Superior temporal gyrus (tissue), 1 donor: ENCODE data around the gene MAP4K5.

Experiments
- DNase-seq: peaks from one replicate; pipeline ENCODE4 v3.0.0-alpha.2; 2016; ENCODE audit errors: extremely low spot score

MAP4K5 gene

DNA sequence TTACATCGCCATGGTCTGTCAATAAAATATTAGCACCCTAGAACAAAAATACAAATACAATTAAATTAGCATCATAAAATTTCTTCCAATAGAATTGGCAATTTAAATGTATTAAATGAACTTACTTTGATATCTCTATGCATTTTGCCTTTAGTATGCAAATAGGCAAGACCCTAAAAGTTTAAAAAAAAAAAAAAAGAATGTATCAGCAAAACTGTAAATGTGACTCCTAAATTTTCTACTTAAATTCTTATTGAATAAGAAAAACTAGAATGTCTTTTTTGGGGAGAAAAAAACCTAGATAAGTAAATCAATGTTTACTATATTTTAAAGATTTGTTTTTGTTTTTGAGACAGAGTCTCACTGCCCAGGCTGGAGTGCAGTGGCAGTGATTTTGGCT, 56.2 kb downstream of the MAP4K5 start:
- no peak for DNase-seq

DNA sequence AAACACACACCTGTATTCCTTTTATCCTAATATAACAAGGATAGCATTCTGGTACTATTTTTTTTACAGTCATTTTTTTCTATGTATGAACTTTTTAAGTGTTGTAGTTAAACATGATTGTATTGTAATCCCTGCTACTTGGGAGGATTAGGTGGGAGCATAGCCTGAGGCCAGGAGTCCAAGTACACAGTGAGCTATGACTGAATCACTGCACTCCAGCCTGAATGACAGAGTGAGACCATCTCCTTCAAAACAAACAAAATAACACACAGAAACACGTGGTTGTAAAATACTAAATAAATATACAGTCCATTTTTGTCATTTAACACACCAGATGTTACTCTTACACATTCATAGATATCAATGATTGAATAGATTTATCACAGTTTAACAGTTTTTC, 56.9 kb downstream of the MAP4K5 start:
- DNase-seq: no peak

DNA sequence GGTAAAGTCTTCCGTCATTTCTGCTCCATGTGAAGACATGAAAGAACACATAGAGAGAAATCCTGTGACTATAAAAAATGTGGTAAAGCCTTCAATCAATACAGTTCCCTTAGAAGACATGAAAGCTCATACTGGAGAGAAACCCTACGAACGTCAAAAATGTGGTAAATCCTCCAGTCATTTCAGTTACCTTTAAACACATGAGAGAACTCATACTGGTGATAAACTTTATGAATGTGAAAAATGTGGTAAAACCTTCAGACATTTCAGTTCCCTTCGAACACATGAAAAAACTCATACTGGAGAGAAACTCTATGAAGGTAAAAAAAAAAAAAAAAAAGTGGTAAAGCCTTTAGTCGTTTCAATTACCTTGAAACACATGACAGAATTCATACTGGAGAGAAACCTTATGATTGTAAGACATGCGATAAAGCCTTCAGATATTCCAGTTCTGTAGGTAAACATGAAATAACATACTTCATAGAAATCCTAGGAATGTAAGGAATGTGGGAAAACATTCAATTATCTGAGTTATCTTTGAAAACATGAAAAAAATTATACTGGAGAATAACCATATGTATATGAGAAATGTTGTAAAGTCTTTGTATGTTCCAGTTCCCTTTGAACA, 60.4 kb downstream of the MAP4K5 start:
- DNase-seq: no peak

DNA sequence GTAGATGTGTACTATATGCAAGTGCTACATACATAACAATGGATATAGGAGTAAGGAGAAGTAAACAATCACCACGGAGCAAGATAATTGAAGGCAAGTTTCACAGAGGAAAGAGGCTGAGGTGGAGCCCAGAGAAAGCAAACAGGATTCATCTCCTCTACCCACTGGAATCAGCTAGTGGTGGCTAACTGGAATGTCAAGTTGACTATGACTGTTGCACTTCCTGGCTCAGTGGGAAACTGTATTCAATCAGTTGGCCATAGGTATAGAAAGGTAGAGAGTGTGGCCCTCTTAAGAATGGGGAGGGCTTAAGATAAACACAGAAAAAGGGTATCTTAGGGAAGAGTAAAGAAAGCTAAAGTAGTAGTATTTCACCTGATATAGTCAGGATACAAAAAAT, 62.4 kb downstream of the MAP4K5 start:
- DNase-seq: no peak

DNA sequence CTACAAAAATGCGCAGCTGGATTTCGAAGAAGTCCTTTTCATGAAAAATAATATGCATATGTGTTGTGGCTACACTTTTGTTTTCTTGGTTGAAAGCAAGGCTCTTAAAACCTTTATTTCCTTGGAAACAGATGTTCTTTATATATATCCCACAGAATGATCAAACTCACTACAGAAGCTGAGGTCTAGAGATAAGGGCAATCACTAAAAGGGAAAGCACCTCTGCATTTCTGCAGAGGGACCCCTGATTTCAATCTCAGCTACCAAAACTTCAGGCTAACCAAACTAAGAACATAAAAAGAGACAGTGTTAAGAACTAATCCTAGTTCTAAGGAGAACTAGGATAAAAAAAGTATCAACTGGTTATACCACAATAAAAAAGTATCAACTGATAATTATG, 70.3 kb downstream of the MAP4K5 start:
- DNase-seq: no peak

DNA sequence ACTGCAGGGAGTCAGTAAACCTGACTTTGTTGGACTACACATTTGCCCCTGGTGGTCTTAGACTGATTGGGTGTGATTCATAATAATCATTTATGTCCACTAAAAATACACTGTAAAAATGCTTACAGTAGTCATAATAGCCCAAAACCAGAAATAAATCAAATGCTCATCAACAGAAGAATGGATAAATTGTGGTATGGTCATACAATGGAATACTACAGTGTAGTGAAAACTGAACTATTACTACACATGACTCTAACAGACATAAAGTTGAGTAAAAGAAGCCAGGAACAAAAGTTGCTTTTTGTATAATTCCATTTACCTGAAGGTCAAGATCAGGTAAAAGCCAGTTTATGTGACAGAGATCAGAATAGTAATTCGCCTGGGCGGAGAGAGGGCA, 78.5 kb downstream of the MAP4K5 start:
- DNase-seq: no peak

DNA sequence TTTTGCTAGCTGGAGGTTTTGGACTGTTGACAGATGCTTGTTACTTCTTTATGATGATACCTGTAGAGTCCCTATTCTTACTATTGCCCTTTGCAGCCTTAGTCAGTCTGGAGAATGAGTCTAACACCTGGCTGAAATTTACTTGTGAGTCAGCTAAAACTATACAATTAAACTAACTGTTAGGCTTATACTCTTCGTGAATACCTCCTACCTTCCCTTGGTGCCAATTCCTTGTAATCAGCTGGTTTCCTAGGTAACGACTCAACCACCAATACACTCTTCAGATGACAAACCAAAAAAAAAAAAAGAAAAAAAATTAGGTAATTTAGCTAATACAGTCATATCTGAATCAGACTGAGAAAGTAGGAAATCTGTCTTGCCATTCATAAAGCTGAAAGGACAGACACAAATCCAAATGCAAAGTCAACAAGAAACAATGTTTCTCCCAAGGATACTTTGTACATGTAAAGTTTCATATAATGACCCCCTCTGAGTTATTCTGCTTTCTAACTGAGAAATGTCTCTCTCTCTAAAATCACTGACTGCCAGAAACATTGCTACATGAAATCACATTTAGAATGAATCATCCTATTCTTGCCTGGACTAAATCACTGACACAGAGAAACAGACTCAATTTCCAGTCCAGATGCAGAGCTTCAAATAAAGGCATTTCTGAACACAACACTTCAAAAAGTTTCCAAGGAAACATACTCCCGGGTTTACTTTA, 79.2 kb downstream of the MAP4K5 start:
- DNase-seq: peak; percentile 19

DNA sequence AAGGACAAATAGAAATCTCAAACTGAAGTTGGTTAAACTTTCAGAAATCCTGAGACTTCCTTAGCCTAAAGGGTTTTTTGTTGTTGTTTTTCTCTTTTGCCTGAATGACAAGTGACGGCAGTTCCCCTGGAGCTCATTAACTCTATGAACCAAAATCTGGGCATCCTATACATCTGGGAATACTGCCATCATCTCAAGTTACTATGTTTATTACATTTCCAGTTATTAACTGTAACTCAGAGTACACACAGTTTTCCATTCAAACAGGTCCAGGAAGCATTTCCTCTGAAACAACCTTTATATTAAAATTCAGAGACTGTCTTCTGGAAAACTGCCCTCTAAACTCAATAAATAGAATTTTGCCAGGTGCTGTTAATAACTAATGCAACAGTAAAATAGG, 80.1 kb downstream of the MAP4K5 start:
- no peak for DNase-seq

DNA sequence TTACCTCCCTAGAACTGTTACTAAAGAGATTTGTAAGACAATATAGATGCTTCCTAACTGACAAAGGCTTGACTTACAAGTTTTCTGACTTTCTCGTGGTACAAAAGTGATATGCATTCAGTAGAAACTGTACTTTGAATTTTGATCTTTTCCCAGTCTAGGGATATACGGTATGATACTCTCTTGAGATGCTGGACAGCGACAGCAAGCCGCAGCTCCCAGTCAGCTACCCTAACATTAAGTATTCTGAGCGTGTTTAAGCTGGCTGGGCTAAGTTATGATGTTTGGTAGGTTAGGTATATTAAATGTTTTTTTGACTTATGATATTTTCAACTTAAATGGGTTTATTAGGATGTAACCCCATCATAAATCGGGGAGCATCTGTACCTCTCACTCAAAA, 80.5 kb downstream of the MAP4K5 start:
- DNase-seq: no peak

DNA sequence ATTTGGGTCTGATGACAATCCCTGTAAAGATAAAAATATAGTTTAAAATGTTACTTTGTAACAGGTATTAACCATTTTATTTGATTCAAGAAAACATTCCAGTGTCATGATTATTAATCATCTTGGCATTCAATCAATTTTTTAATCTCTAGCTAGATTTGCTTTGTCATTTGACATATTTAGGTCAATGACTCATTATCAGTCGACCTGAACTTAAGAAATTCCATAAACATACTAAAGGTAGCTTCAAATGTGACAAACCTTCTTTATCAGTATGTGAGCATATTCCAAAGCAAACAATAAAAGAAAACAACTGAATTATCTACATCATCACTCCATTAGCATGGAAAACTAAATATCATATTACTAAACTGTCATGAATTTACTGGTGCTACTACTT, 84.9 kb downstream of the MAP4K5 start:
- no peak for DNase-seq

DNA sequence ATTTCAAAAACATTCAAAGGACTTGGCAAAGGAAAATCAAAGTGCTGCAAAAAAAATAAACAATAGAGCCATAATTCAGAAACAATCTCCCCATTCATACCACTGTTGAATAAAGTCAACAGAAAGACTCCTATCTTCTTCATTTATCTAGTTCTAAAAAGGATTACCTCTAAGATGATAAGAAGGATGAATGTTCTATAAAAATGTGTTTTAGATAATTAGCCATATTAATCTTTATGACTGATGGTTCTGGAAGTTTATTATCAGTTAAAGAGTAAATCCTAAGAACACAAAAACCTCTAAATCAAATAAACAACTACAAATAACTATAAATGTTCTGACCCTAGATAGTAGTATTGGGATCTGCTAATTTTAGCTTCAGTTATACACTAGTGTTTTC, 97.8 kb downstream of the MAP4K5 start:
- no peak for DNase-seq

DNA sequence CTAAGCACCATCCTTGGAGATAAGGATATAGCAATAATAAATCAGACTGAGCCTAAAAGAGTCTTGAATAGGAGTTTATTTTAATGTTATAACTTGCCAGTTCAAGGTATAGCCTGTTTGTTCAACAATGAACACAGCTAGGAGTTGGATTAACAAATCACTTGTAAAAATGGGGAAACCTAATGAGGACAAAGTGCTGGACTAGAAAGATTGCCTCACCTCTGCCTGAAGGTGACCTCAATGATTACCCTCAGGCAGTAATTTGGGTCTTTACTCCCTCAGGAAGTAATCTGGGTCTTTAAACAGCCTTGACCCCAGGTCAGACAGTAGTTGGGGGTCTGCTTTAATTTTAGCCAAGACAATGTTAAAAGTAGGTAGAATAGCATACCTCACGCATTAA, 100.2 kb downstream of the MAP4K5 start:
- no peak for DNase-seq

DNA sequence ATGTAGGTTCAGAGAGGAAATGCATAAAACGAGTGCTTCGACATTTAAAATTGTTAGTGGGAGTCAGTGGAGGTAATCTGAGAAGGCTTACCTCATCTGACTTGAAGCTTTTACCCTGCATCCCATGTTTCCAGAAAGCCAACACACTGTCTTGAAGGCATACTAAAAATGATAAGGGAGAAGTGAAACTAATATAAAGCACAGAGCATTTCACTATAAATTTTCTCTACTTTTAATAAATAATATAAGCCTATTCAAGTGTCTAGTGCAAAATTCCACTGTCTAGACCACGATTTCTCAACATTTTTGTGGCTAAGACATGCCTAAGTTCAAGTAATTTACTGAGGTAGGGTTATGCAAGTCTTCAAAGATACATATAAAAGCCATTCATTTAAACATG, 106.6 kb downstream of the MAP4K5 start:
- DNase-seq: no peak

DNA sequence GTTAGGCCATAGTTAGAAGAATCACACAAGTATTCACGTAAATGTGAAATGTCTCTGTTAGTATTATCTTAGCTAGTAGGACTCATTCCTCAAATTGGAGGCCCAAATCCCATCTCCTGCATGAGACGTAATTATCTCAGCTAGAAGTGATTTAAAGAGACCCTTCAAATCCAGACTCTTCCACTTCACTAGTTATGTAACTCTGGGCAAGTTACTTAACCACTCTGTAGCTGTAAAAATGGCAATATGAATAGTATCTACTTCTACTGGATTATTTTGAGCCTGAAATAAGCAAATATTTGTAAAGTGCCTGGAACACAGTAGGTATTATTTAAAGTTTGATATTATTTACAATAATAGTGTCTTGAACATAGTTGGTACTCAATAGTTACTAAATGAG, 107.3 kb downstream of the MAP4K5 start:
- DNase-seq: no peak

DNA sequence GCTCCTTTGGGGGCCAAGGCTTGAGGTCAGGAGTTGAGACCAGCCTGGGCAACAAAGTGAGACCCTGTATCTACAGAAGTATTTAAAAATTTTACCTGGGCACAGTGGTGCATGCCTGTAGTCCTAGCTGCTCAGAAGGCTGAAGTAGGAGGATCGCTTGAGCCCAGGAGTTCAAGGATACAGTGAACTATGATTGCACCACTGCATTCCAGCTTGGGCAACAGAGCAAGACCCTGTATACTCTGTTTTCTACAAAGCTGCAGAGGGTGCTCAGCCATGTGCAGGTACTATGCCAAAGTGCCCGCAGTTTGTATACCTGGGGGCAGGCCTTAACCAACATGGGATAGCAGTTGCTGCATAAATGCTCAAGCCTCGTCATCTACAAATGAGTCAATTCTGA, 108.8 kb downstream of the MAP4K5 start:
- DNase-seq: no peak

DNA sequence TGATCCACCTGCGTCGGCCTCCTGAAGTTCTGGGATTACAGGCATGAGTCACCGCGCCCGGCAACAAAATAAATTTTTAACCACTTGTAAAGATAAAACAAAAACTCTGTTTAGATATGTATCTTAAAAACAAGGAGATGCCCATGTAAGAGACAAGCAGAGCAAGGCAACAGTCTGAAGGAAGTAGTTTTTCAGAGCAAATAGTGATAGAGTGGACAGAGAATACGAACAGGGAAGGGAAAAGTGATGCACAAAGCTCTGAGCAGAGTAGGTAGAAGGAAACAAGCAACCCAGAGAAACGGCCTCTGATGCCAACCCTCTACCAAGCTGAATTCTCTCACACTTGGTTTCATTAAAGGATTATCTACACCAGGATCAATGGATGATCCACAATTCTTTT, 110.9 kb downstream of the MAP4K5 start:
- DNase-seq: no peak

DNA sequence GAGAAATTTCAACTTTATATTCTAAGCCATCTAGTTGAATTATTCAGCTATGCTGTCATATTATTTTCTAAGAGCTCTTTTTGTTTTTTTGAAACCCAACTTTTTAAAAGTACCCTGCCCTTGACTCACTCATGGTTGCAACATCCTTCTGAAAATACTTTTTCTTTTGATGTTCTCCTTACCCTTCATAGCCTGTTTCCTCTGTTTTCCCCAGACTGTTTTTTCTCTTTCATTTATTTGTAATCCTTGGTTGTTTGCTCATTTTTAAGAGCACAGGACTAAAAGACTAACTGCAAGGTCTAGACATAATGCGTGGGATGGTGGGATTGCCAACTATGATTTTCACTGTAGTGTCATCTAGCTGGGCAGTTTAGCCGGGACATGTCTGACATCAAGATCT, 114.5 kb downstream of the MAP4K5 start:
- DNase-seq: no peak

DNA sequence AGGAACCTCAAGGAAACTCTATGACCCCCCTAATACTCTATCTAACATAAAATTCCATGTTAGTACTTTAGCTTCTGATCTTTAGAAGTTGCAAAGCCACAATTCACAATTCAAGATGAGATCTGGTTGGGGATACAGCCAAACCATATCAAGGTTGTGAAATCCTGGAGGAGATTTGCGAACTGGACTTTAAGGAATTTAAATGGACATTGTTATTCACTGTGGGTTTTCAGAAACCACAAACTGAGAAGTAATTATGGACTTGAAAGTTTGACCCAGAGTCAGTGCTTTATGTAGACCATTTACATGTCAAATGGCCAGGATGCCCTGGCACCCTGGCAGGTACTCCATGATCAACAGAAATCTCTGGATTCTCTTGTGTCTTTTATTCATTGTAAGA, 121.4 kb downstream of the MAP4K5 start:
- DNase-seq: no peak

DNA sequence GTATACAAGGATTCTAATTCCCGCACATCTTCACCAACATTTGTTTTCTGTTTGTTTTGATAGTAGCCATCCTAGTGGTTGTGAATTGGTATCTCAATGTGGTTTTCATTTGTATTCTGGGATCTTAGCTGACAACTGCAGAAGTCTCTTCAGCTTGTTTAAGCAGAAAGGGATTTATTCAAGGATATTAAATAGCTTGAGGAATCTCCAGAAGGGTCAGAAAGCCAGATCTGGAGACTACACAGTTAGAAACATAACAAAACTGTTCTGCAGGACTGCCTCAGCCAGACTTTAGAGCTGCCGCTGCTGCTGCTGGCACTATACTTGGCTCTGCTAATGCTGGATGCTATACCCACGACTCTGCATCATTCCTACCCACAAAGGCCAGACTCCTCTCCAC, 122.3 kb downstream of the MAP4K5 start:
- DNase-seq: no peak

DNA sequence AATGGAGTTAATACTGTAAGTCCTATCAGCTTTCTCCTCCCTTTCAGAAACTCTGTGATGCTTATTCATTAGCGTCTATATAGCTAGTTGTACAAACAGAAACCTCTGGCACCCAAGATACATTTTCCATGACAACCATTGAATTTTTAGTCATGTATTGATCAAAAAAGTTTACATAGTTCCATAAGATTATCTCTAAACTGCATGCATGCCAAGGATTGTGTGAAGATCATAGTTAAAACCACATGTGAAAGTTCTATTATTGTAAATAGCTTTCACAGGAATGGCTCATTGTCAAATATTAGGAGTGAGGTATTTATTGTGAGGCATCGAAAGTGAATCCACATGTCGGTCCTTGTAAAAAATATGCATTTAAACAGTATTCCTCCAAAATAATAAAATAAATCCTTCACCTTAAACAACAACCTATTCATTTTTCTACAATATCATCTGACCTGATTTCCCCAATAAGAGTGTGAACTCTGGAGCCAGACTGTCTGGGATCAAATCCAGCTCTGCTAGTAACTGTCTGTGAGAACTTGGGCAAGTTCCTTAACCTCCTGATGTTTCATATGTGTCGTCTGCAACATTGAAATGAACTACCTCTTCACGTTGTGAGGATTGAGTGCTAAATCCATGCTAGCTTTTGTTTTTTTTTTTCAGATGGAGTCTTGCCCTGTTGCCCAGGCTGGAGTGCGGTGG, 125.1 kb downstream of the MAP4K5 start:
- DNase-seq: no peak

DNA sequence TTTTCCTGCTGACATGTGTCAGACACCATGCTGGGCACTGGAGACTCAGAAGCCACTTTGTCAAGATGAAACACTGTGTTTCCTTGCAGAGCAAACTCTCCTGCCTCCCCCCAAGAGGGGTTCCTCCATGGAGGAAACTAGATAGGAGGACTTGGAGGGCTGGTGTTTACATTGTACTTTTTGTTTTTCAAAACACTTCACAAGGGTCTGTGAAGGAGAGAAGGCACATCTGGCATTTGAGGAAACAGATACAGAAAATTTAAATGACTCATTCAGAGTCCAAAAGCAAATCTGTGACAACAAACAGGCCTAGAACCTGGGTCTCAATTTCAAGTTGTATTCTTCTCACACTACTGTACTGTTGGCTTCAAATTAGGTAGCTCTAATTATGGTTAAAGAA, 128.9 kb downstream of the MAP4K5 start:
- DNase-seq: no peak

DNA sequence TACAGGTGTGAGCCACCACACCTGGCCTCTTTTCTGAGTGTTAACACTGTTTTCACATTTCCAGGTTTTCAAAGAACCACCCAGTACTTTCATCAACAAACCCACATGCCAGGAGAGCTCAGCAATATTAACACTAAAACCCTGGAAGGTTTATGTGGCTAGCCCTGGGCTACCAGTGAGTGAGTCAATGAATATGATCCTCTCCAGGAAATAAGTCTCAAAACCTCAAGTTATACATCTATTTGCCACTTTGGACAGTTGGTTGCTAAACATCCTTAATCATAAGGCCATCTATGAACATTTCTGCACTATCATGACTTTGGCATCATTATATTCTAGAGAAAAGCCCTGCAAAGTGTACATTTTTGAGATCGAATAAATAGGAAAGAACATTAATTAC, 129.4 kb downstream of the MAP4K5 start:
- DNase-seq: no peak

DNA sequence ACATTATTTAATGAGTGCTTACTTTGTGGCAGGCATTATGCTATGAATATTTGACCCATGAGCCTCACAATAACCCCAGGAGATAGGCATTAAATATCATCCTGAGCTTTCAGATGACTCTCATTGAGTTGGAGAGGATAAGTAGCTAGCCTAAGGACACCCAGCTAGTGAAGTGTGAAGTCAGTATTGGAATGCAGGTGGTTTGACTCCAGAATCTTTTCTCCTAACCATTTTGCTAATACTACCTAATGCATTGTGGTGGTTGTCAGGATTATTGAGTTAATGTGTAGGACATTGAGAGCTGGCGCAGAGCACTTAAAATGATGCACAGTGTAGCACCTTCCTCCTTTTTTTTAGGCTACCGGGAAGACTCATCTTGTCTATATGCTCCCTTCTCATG, 131.9 kb downstream of the MAP4K5 start:
- no peak for DNase-seq
